Measurements from ENCODE around the gene NAPEPLD.

DNA sequence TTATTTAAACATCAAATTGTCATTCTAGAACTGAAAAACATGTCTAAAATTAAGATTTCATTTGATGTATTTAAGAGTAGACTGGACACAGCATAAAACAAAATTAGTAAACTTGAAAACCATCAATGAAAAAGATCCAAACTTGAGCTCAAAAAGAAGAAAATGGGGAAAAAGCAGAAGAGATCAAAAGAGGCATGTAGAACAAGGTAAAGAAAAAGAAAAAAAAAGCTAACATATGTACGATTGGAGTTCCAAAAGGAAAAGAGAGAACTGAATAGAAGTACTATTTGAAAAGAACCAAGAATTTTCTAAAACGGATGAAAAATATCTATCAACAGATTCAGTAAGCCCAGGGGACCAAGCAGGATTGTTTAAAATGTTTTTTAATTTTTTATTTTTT is 77.9 kb downstream of the NAPEPLD start:
- no peak for TF ChIP-seq POLR2A (IDR thresholded peaks at IDR 0.05)
- TF ChIP-seq, protein P1, sequence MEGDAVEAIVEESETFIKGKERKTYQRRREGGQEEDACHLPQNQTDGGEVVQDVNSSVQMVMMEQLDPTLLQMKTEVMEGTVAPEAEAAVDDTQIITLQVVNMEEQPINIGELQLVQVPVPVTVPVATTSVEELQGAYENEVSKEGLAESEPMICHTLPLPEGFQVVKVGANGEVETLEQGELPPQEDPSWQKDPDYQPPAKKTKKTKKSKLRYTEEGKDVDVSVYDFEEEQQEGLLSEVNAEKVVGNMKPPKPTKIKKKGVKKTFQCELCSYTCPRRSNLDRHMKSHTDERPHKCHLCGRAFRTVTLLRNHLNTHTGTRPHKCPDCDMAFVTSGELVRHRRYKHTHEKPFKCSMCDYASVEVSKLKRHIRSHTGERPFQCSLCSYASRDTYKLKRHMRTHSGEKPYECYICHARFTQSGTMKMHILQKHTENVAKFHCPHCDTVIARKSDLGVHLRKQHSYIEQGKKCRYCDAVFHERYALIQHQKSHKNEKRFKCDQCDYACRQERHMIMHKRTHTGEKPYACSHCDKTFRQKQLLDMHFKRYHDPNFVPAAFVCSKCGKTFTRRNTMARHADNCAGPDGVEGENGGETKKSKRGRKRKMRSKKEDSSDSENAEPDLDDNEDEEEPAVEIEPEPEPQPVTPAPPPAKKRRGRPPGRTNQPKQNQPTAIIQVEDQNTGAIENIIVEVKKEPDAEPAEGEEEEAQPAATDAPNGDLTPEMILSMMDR (IDR thresholded peaks at IDR 0.05): no peak
- no peak for TF ChIP-seq POLR2AphosphoS5 (IDR thresholded peaks at IDR 0.05)
- TF ChIP-seq EP300 (IDR thresholded peaks at IDR 0.05): no peak
